ENCODE data around the gene SRP9.
"Not testable (repeated sequence)": the region's sequence is repeated elsewhere in the genome, so short reads cannot be mapped to it uniquely, and the experiment has no call there.

The SRP9 gene

GRCh38 chr1:225757927-225758656 is 19.5 kb upstream of the SRP9 start:
- DNase-seq, result no peak

- DNase-seq, result not testable (repeated sequence)
These were observed 17.7 kb upstream of the SRP9 start for GRCh38 chr1:225759972-225760371.

DNA sequence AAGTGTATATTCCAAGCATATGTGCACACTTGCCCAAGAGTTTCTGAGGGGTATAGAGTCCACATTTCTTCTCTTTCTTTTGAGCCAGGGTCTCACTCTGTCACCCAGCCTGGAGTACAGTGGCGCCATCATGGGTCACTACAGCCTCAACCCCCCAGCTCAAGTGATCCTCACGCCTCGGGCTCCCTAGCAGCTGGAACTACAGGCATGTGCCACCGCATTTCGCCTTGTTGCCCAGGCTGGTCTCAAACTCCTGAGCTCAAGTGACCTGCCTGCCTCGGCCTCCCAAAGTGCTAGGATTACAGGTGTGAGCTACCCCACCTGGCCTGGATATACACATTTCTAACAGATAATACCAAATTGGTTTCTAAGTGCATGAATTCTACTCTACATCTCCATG is 17.1 kb upstream of the SRP9 start:
- DNase-seq, result no peak

DNA sequence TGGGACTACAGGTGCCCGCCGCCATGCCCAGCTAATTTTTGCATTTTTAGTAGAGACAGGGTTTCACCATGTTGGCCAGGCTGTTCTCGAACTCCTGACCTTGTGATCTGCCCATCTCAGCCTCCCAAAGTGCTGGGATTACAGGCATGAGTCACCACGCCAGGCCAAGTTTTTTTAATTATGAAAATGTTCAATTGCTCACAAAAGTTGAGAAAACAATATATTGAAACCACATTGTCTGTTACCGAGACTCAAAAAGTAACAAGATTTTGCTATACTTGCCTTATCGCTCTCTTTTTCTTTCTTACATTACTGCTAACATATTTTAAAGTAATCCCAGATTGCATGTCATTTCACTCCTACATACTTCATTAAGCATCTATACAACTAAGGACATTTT is 16.2 kb upstream of the SRP9 start:
- DNase-seq, result not testable (repeated sequence)

GRCh38 chr1:225762002-225762441 is 15.6 kb upstream of the SRP9 start:
- DNase-seq, result no peak

- no peak for DNase-seq
These were observed 15.2 kb upstream of the SRP9 start for GRCh38 chr1:225762444-225762843.

GRCh38 chr1:225763716-225764548 is 13.7 kb upstream of the SRP9 start:
- no peak for DNase-seq

DNA sequence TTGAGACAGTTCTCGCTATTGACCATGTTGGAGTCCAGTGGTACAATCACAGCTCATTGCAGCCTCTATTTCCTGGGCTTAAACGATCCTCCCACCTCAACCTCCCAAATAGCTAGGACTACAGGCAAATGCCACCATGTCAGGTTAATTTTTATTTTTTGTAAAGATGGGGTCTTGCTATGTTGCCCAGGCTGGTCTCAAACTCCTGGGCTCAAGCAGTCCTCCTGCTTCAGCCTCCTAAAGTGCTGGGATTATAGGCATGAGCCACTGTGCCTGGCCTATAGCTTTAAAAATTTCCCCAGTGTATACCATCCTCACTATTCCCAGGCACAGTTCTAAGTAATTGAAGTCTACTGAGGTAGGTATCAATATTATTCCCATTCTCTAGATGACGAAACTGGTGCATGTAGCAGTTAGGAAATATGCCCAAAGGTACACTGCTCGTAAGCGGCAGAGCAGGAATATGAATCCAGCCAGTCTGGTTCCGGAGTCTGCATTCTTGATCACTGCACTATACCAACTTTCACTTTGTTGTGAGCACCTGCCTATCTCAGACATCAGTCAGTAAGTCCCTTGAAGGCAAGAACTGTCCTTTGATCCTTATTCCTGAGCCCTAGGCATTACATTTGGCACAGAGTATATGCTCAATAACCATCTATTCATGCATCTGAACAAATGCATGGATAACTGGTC is 11.5 kb upstream of the SRP9 start:
- DNase-seq, result no peak

GRCh38 chr1:225766967-225767633 is 10.5 kb upstream of the SRP9 start:
- no peak for DNase-seq

GRCh38 chr1:225767634-225768540 is 9.7 kb upstream of the SRP9 start:
- no peak for DNase-seq

- no peak for DNase-seq
These were observed 8.8 kb upstream of the SRP9 start for GRCh38 chr1:225768662-225769426.

DNA sequence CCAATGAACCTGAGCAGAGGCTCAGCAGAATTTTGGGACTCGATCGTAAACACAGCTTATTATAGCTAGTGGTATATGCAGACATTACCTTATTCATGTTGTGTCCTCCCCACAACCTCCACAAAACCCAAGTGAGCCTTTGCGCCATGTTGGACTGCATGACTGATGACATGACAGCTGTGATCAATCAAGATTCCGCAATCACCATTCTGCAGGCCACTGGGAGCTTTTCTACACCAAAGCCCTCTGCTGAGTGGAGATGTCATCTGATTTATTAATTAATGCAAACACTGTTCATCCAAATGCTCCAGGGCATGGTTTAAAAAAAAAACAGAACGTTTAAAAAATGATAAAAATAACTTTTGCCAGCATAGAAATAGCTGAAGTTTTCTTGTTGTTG is 7.9 kb upstream of the SRP9 start:
- no peak for DNase-seq

- DNase-seq, result no peak
These were observed 6.9 kb upstream of the SRP9 start for GRCh38 chr1:225770561-225771248.

DNA sequence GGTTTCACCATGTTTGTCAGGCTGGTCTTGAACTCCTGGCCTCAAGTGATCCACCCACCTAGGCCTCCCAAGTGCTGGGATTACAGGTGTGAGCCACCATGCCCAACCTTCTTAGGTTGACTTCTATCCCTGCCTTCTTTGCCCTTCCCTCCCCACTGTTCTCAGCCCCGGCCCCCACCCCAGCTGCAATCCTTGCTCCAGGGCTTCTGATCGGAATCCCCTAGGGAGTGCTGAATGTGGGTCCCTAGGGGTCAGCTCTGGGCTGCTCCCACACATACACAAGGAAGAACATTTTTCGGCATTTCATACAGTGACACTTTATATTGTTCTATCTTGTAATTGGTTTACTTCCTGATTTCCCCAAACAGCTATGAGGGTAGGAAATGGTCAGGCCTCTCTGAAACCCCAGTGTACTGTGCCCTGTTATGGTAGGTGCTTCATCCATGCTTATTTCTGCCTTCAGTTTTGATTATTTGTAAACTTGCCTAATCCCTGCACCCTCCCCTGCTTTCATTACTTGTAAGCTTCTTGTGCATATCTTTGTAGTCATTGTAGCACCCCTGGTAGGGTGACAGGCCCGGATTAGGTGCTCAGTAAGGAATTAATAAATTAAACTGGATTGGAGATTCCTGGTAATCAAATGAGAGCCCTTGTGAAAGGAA is 5.8 kb upstream of the SRP9 start:
- no peak for DNase-seq

- peak; percentile 50 for DNase-seq
These were observed 5.3 kb upstream of the SRP9 start for GRCh38 chr1:225772323-225772768.

DNA sequence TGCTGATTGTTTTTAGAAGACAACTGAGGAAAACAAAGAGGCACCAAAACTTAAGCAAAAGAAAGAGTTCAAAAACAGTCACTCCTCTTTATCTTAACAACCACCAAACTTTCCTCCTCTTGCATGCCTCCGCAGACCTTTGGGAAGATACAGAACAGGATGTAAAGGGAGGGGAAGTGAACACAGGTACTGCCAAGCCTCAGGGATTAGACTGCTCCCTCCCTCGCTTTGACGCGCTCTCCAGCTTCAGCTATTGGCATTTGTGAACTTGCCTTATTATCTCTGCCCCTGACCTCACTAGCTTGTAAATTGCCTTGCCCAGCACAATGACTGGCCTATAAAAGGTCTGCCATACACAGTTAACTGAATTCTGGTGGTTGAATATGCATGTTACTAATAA is 4.8 kb upstream of the SRP9 start:
- DNase-seq, result no peak

- no peak for DNase-seq
These were observed 3.1 kb upstream of the SRP9 start for GRCh38 chr1:225774281-225775147.

GRCh38 chr1:225776294-225776693 is 1.3 kb upstream of the SRP9 start:
- DNase-seq, result no peak

GRCh38 chr1:225777058-225777582 is 506 bp upstream of the SRP9 start:
- DNase-seq, result no peak
